Middle frontal gyrus (tissue), 1 donor: ENCODE results near the gene SLX9.

ENCODE experiments used
- DNase-seq: peaks from one replicate; pipeline ENCODE4 v3.0.0-alpha.2; 2015; ENCODE audit warnings: low spot score; ENCODE audit errors: extremely low spot score

Gene SLX9

DNA sequence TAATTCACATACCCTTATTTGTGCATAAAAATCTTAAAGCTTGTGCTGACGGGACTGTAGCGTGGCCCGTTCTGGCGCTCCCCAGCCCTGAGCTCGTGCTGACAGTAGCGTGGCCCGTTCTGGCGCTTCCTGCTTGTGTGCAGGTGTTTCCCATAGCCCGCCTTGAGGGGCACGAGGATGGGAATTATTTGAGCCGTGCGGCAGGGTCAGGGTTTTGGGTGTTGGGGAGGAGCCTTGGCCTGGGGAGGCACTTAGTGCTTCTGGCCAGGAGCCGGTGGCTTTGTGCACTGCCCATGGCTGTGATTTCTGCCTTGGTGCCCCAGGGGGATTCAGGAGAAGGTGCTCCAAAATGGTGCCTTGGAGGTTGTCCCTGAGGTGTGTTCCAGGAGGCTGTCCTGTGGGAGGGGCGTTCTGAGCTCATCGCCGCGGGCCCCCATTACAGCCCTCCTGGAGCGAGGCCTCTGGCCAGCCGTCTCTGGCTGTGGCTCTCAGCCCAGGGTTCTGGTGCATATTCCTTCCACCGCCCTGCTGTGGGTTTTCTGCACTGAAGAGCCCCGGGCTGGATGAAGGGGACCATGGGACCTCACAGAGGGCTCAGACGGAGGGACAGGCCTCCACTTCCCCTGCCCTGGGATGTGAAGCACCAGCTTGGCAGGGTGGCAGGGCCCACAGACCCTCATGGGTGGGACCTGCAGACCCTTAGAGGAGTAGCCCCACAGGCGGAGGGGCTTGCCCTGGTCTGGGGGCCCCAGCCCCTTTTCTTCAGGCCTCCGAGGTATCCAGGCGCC lies 6.6 kb downstream of the SLX9 start:
- no peak for DNase-seq

GRCh38 chr21:44947111-44947929 lies 7.5 kb downstream of the SLX9 start:
- DNase-seq: no peak

GRCh38 chr21:44947930-44948331 lies 8.1 kb downstream of the SLX9 start:
- DNase-seq: no peak

- DNase-seq: no peak
These were observed 8.7 kb downstream of the SLX9 start for GRCh38 chr21:44948426-44949120.

GRCh38 chr21:44949161-44949778 lies 9.4 kb downstream of the SLX9 start:
- no peak for DNase-seq

GRCh38 chr21:44949779-44950198 lies 10.0 kb downstream of the SLX9 start:
- DNase-seq: no peak

DNA sequence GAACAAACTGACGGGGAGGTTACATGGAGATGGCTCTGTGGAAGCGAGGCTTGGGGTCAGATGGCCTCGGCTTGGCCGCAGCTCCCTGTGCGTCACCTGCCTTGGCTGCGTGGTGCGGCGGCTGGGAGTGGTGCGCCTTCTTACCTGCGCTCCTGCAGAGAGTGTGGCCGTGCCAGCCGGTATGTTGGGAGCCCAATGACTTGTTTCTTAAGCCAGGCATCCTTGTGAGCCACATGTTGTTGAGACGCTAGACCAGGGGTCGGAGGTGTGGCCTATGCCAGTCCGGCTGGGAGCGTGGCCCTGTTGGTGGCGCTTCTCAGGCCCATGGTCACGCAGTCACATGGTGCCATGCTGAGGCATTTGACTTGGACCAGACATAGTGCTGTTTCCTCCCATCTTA lies 10.5 kb downstream of the SLX9 start:
- no peak for DNase-seq

DNA sequence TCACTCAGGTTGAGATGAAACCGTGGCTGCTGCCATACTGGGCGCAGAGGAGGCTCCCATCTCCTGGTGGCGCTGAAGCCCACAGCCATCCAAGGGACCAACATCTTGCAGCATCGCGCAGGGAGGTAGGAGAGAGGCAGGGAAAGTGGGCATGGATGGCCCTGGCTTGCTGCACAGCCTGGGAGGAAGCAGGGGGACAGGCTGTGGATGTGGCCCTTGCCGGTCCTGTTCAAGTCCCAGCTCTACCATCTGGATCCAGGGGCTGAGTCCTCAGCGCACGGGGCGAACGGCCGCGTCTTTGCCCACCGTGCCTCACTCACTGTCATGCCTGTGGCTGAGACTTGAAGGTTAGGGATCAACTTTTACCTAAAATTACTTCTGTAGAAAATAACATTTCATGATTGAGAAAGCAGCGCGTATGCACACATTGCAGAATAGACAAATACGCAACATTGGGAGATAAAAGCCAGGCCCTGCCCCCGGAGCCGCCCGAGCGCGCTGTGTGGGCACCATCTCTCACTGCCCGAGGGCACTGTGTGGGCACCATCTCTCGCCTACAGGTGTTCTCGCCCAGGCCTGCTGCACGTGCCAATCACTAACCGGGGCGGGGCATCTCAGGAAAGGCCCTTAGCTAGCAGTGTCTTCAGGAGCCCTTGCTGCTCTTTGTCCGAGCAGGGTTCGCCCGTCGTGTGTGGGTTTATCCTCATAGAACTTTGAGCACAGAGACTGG lies 11.5 kb downstream of the SLX9 start:
- no peak for DNase-seq

GRCh38 chr21:44952116-44952928 lies 12.5 kb downstream of the SLX9 start:
- DNase-seq: no peak

DNA sequence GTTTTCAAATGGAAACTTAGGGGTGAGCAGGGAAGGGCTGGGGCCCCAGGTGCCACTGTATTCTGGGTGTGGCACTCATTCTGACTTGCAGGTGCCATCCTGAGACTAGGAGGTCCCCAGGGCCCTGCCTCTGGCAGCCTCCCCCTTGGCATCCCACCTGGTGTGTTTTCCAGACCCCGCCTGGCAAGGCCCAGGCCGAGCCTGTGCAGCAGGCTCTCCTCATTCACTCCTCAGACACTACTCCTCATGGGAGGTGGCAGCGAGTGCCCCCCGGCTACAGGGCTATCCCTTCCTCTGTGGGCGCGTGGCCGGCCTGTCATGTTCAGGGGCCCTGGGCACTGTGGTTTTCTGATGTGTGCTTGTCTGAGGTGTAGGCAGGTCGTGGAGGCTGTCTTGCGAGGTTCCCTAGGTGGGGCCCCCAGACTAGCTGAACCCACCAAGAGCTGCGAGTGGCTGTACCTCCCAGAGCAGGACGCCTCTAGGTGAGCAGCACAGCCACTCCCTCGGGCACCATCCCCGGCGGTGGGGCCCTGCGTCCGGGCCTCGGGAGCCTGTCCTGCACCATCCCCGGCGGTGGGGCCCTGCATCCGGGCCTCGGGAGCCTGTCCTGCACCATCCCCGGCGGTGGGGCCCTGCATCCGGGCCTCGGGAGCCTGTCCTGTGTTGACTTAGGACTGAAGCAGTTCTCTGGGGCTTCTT lies 13.2 kb downstream of the SLX9 start:
- DNase-seq: no peak

GRCh38 chr21:44953628-44954021 lies 13.8 kb downstream of the SLX9 start:
- DNase-seq: no peak

GRCh38 chr21:44954281-44954771 lies 14.5 kb downstream of the SLX9 start:
- no peak for DNase-seq

- DNase-seq: no peak
These were observed 15.4 kb downstream of the SLX9 start for GRCh38 chr21:44955141-44955797.

DNA sequence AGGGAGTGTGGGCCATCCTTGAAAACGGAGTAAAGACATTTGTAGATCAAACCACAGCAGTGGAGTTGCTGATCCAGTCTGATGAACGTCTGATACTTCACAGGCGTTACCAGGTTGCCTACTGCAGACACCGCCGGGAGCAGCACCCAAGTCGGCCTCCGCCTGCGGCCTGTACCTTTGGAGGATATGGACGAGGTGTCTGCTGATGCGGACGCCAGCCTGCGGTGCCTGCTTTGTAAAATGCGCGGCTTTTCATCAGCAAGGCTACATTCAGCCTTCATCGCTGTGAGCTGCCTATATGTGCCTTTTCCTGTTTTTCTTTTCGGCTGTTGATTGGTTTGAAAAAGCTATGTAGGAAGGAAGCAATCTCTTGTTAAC lies 16.0 kb downstream of the SLX9 start:
- no peak for DNase-seq

DNA sequence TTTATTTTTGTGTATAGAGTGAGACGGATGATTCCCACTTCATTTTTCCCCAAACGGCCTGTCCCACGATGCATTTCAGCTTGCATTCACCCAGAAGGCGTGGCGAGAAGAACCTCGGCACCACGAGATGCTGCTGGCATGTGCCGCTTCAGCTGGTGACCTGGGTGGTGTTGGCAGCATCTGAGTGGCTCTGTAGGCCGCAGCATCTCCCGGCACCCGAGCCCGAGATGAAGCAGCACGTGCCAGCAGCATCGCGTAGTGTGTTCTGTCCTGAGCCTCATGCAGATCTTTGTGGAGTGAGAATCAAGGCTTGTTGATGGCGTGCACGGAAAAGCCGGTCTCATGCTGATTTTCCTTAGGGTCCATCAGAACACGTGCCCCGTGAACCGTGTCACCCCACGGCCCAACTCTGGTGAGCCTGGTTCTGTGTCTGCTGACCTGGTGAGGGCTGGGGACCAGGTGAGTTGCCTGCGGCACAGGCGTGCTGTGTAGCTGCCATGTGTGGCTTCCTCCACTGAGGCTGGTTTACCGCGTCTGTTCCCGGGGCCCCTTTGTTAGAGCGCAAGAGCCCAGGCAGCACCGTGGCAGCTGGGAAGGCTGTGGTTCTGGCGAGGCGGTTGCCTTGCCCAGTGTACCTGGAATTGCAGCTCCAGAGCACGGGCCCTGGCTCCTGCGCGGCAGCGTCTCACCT lies 16.7 kb downstream of the SLX9 start:
- DNase-seq: no peak

- DNase-seq: no peak
These were observed 17.4 kb downstream of the SLX9 start for GRCh38 chr21:44957047-44957831.

DNA sequence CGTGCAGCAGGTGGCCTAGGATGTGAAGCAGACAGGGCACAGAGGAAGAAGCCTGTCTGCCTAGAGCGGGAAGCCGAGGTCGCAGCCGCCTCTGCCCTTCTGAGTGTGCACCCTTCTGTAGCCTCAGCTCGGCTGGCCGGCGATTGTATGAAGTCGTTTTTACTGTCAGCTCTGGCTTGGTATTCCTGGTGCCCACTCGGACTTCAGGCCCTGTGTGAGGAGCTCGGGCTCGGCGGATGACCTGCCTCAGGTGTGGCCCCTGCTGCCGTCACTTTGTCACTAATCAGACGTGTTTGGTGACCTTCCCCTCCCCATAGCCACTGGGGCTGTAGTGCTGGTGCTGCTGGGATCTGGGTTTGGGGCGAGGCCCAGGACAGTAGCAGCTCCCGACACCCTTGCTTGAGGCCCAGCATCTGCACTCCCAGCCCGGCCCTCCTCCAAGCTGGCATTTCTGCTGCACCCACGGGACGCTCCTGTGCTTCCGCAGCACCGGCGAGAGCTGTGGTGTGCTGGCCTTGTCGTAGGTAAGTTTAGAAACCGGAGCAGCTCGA lies 18.1 kb downstream of the SLX9 start:
- no peak for DNase-seq
